NCI-H1105 treated with DMSO at 0.1 percent for 48 hours (cell line): ENCODE measurements around the gene PPFIA1.

Experiments
- DNase-seq: peaks from one replicate; lab custom pipeline; 2025; lab: John Stamatoyannopoulos, UW

PPFIA1 gene

DNA sequence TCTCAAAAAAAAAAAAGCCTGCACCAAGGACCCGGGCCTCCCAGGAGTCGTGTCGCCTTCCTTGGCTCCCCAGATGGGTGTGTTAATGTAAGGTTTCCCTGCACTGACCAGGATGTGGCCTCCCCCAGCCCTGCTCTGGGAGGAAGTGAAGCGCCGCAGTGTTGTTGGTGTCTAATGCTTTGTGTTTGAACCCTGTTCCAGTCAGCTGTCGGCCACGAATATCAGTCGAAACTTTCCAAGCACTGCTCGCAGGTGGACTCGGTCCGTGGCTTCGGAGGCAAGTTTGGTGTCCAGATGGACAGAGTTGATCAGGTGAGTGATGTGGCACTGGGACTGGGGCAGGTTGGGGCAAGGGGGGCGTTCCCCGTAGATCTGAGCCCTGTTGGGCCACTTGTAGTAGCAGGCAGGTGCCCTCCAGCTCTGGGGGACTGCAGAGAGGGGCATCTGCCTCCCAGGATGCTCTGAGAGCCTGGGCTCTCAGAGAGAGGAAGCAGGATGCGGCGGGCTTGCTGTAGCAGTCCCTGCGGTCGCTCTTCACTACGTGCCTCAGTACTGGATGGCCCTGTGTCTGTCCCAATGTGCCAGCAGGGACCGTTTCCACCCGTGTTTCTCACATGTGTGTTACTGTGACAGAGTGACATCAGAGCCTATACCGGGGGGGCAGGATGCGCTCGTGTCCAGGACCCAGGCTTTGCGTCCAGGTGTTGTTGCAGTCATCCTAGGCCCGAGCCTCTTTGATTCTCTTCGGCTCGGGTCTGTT is 144.0 kb downstream of the PPFIA1 start:
- no peak for DNase-seq

DNA sequence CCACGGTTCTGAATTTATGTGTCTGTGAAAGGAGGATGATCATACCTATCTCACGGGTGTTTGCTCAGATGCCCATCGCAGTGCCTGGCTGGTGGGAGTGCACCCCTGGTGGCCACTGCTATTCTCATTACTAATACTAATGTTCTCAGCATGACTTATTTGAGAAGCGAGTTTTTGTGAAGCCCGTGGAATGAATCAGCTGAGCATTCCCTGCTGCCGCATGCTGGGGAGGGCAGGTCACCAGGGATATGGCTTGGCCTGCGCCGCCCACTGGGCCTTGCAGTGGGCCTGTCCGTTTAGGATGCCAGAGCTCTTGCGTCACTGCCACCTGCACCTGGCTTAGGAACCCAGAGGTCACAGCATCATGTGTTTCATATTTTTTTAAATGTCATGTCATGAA is 144.7 kb downstream of the PPFIA1 start:
- no peak for DNase-seq

DNA sequence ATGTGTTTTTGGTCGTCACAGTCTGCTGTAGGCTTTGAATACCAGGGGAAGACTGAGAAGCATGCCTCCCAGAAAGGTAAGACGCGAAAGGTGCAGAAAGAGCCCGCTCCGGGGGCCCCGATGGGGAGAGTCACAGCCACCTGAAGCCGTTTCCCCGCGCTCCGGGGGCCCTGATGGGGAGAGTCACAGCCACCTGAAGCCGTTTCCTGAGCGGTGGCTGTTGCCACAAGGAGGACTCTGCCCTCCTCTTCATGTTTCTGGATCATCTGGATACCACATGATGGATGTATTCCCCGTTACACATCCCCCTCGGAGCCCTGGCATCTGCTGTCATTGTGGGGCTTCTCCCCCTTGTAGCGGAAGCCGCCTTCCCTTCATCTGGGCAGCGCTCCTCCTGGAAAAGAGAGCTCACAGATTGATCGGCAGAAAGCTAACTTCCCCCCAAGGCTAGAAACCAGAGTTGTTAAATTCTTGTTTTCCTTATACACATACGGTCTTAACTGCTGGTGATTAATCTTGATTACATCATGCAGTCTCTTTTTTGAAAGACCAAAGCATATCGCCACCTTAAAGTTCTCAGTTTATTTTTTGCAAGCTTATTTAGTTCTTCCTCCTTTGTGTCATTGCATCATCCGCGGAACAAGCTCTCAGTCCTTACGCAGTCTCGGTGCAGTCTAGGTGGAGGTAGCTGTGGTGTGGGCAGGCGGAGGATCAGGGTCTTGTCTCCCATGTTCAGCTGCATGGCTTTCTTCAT is 145.3 kb downstream of the PPFIA1 start:
- no peak for DNase-seq

DNA sequence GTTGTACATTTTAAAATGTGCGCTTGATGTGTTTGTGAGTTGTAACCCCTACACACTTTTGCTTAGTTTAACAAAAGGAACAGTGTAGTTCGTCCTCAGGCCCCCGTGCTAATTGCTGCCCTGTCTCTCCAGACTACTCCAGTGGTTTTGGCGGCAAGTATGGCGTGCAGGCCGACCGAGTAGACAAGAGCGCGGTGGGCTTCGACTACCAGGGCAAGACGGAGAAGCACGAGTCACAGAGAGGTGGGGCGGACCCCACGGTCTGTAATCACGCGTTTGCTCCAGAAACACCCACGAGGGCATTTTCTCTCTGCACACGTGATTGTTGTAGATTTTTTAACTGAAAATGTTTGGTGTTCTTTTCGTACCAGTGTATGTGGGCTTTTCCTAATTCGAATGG is 146.4 kb downstream of the PPFIA1 start:
- no peak for DNase-seq

DNA sequence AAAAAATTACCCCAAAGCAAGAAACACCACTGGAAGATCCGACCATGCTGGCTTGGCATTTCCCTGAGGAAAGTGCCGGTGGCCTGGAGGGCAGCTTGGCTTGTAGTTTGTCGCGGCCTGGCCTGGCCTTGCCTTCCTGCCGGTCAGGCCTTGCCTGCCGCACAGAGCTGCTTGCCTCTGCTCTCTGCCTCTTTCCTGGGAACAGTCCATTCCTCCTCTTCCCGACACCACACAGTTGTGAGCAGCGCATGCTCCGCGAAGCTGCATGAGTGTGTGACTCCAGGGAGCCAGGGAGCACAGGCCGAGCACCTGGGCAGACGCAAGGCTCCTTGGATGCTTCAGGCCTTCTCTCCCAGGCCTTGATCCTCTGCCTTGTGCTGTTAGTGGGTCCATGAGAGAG is 147.6 kb downstream of the PPFIA1 start:
- no peak for DNase-seq

DNA sequence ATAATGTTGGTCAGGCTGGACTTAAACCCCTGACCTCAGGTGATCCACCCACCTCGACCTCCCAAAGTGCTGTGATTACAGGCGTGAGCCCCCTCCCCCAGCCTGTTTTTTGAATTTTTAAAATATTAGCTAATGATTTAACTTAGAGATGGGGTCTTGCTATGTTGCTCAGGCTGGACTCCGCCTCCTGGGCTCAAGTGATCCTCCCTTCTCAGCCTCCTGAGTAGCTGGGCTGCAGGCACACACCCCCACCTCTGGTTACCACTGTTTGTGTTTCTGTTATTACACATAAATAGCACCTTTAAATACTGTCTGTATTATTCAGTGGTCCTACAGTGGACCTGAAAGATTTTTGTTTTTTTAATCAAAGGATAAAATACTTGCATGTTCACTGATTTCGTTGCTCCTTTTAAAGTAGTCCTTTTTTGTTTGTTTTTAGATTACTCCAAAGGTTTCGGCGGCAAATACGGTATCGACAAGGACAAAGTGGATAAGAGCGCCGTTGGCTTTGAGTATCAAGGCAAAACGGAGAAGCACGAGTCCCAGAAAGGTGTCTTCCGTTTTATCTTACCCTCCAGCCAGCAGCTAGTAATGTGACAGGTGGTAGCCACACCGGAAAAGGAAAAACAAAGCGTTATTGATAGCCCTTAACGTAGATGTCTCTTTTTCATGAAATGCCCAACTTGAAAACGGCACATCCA is 149.0 kb downstream of the PPFIA1 start:
- DNase-seq: no peak

DNA sequence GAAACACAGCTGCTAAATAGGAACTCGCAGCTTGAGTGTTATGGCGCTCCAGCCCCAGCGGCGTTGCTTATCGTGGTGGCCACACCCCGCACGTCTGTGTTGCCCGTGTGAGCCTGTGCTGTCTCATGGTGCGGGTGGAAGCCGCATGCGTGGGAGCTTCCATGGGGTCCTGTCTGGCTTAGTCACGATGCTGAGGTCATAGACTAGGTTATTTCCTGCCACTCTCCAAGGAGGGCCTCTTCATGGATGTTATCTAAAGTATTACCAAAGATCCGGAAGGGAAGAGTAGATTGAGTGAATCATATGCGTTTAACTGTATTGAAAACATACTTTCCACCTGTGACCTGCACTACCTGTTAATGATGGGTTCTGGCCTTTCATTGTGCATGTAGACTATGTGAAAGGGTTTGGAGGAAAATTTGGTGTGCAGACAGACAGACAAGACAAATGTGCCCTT is 149.5 kb downstream of the PPFIA1 start:
- DNase-seq: no peak

DNA sequence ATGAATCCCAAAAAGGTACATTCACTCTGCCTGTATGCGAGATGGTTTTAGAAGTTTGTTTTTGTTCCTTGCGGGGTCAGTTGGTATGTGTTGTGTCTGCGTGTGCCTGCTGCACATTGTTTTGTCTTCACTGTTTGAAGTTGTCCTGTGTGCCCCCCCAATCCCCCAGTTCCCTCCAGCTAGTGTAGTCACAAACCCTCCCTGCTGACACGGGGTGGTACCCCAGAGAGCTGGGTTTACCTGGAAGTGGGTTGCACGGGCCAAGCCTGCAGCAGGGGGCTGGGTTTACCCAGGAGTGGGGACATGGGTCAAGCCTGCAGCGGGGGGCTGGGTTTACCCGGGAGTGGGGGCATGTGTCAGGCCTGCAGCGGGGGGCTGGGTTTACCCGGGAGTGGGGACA is 150.0 kb downstream of the PPFIA1 start:
- no peak for DNase-seq

DNA sequence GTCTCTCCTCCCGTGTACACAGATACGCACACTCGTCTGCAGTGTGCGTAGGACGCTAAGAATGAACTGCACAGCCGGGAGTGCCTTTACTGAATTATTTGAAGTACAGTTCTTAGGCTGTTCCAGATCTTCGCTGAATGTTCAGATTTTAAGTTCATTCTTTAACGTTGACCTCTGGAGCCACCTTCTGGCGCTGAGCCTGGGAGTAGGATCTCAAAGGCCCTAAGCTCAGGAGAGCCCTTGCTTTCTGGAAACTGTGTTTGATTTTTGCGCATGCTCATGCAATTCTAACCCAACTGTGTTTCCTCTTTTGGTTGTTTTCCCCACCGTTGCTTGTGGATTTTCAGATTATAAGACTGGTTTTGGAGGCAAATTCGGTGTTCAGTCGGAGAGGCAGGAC is 150.6 kb downstream of the PPFIA1 start:
- DNase-seq: no peak

DNA sequence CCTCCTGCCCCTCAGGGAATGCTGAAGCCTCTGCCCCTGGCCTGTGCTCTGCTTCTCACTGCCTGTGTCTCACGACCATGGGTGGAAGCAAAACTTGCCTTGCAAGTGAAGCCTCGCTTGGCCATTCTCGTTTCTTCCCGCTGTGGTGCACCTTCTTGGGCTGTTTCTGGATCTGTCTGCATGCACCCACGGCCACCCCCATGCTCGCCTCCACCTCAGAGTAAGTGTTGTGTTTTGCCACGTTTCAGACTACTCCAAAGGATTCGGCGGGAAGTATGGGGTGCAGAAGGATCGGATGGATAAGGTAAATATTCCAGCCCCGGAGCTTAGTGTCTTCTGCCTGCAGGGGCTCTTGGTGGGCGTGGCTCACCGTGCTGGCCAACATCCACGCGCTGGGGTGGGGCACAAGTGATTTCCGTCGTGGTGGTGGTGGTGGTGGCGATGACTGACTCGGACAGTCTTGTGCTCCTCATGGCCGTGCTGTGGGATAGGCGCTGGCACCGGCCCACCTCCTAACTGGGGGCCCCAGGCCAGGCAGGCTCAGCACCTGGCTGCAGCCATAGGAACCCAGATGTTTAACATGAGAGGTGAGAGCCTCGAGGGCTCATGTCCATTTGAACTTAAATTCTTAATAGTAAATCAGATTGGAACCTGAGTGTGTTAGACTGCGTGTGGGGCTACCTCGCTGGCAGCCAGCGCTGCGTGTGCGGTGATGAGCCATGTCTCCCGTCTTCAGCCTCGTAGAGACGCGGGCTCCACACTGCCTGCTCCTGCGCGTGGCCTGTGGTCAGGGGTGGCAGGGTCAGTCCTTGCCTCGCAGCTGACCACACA is 152.4 kb downstream of the PPFIA1 start:
- no peak for DNase-seq

DNA sequence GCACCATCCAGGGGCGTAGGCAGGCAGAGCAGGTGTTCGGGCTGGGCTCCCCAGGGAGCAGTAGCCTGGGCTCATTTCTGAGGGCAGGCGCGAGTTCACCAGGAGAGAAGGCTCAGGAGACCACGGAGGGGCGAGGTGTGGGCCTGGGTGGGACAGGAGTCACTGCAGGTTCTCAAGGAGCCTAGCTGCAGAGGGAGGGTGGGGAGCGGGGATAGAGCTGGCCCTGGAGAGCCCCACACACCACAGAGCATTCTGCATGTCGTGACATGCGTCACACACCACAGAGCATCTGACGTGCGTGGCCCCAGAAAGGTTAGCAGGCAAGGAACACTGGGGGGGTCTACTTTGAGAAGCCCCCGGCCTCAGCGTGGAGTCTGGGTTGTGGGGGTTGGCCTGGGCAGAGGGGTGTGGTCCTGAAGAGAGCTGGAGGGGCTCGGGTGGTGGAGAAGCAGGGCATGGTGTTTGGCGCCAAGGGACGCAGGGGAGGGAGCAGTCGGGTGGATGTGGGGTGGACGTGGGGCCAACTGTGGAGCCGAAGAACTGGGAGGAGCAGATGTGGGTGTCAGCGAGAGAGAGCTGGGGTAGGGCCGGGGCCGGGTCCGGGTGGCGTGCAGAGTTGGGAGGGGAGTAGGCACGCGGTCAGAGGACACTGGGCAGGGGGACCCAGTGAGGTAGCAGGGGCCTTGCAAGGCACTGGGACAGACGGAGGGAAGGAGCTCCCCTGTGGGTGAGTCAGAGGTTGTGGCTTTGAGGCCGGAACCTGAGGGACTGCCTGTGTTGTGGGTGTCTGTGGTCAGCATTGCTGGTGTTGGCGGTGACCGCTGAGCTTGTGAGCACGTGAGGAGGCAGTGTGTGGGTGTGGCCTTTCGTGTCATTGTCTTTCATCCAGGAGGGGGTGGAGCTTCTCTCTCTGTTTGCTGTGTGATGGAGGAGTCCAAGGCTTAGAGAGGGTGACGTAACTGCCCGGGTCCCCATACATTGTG is 153.3 kb downstream of the PPFIA1 start:
- DNase-seq: no peak

DNA sequence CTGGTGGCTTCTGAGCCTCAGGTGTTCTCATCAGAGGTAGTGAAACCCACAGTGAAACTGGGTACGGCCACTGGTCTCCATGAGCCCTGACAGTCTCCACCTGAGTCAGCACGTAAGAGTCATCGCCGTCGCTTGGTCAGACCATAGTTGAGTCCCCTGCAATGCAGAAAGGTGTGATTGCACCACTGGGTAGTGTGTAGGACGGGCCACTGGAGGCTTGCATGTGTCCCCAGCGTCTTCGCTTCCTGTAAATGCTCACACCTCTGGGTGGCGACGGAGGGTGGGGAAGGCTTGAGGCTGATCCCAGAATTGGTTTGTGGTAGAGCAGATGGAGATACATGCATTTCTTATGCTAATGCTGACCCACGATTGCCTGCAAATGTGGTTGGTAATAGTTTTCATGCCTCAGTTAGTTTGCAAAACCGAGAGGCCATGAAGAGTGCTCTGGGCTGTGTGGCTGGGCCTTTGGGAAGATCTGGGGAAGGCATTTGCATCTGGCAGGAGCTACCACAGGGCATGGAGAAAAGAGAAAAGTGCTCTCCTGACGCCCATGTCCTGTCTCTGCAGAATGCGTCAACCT is 154.4 kb downstream of the PPFIA1 start:
- no peak for DNase-seq

DNA sequence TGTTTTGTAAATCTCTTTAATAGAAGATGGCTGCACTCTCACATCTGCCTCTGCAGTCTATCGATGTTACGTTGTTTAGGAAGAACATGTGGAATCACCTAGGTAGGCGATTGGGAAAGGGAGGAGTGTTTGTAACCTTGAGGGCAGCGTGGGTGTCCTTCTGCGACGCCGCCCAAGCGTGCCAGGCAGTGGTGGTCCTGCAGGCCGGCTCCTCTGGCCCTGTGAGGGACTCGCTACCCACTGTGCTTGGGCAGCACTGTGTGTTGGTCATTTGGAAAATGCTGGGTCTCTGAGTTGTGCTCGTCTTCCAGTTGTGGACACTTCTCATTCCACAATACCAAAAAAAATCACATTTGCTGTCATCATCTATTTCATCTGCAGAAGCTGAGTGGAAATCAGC is 156.9 kb downstream of the PPFIA1 start:
- DNase-seq: no peak

DNA sequence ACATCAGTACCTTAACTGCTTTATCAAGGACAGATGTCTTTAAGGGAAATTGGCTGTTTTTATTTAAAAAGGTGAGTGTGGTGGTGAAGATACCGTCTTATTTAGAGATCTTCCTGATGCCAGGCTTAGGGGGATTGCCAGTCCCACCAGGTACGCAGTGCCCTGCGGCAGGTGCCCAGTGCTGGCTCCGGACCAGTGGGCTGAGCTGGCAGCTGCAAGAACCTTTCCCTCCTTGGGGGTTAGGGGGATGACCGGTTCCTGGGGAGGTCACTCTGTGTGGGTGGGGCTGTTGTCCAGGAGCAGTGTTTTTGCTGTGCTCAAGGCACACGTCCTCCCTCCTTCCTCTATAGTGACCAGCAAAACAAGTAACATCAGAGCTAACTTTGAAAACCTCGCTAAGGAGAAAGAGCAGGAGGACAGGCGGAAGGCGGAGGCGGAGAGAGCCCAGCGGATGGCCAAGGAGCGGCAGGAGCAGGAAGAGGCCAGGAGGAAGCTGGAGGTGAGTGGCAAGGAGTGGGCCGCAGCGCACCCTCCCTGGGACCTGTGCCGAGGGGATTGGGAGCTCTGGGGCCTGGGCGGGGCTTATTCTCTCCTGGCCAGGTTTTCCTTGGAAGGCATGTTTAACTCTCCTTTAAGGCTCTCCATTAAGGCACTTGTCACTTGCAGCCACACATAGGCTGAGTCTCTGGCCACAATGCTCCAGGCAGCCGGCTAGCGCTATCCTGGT is 158.4 kb downstream of the PPFIA1 start:
- DNase-seq: no peak

DNA sequence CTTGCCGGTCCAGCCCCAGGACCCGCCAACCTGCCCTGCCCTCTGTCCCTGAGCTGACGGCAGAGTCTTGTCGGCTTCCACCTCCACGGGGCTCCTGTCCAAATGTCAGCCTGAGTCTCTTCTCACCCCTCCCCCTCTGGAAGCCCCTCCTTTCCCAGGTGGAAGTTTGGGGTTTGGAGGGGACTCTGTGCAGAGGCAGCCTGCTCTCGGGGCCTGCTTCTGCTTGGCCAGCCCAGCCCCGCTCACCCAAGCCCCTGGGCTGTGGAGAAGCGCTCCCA is 158.9 kb downstream of the PPFIA1 start:
- no peak for DNase-seq

DNA sequence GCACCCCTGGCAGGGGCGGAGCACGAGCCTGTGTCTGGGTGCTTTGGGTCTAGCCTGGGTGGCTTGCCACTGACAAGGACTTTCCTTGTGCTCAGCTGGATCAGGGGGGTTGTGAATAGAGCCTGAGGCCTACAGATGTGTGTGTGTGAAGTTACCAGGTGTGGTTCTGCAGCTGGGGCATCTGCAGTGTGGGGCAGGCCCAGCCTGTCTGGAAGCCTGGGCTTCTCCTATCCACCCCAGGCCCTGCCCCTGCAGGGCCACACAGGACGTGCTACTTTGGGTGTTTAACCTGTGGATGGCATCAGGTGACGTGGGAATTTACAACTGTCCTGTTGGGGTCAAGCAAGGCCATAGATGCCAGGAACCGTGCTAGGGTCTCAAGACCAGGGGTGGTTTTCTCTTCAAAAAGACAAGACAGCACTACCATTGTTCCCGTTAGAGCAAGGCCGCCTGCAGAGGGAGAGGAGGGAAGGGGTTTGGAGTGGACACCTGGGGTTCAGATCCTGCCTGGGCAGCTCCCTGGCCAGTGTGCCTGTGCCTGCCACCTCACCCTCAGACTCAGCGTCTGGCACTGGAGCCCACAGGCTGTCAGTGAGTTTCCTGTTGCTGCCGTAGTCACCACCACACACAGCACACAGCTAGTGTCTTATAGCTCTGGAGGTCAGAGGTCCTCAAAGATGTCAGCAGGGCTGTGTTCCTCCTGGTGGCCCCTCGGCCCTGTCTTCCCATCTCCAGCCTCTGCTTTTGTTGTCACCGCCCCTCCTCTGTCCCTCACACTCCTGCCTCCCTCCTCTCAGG is 159.4 kb downstream of the PPFIA1 start:
- no peak for DNase-seq

DNA sequence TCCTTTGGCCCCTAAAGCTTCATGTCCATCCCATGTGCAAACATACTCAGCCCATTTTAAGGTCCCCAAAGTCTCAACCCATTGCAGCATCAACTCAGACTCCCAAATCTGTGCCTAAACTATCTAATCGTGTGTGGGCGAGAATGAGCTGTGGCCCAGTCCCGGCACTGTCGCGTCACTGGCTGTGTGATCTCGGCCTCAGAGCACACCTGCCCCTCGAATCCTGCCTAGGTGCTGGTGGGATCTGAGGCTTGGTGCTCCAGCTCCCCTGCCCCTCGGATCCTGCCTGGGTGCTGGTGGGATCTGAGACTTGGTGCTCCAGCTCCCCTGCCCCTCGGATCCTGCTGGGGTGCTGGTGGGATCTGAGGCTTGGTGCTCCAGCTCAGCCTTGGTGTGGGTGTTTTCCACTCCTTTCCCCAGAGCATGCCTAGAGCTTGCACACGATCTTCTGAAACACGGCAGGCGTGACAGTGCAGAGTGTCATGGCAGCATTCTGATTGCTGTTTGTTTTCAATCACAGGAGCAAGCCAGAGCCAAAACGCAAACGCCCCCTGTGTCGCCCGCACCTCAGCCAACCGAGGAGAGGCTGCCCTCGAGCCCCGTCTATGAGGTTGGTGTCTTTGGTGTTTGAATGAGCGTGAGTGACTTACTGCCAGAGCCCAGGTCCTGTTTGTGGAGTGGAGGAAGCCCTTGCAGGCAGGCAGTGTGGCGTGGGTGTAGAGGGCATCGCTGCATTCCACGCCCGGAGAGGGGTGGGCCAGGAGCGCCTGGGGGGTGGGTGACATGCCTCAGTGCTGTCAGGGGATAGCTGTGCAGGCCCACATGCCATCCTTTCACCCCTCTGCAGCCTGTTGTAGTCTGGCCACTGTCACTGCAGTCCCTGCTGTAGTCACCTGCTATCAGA is 160.4 kb downstream of the PPFIA1 start:
- DNase-seq: no peak

DNA sequence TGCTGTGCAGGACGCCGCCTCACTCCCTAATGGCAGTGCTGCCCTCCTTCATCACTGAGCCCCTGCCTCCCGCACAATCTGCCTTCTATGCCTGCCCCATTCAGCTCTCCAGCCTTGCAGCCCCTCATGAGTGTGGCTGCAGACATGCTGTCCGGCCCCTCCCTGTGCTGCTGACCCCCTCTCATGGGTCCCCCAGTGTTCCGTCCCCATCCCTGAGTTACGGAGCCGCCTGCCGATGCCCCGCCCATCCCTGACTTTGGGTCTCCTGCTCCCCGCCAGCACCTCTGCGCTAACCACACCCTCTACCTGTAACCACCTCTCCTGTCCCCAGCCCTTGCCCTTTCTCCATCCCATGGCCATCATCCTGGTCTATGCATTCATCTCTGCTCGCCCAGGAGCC is 161.1 kb downstream of the PPFIA1 start:
- no peak for DNase-seq
